ENCODE results near the gene FOXP2. TPM values are rescaled to one million over a fixed set of nuclear protein-coding genes. Genes with fewer than 3 reads are reported as not detected.
"Not testable (repeated sequence)": the region's sequence is repeated elsewhere in the genome, so short reads cannot be mapped to it uniquely, and the experiment has no call there.

Gene FOXP2
- total RNA-seq, 1 donor from 2014 or later: 5.3 TPM

DNA sequence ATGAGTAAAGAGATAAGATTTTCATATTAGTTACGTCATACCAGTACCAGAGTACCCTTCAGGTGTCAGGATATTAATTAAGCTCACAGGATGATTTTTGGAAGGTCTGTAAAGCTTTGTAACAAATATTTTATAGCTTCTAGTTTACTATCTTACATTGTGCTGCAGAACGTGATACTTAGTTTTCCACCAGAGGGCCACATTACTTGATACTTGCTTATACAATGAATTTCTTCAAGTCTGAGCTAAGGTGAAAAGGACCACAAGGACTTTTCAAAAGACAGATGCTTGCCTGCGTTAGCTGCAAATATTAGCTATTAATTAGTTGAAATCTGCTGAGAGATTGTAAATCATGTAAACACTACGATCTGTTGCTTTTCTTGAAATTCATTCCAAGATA, 12.2 kb downstream of the FOXP2 start:
- Histone ChIP-seq H3K27me3 (ENCODE audit: control insufficient read depth, insufficient read depth, low read length) (no peaks in the 10 kb centered on the region), H3K4me3 (ENCODE audit: low read depth, low read length) (no peak overlapping the region), H3K36me3 (ENCODE audit: control insufficient read depth, insufficient read depth, low read length) (no peaks in the 10 kb centered on the region)
- FAIRE-seq (no peak), DNase-seq (ENCODE audit: low read depth) (peak; percentile 33)
- no peak for TF ChIP-seq CTCF (IDR thresholded peaks at IDR 0.05; ENCODE audit: insufficient read depth, low read length, severe bottlenecking)

DNA sequence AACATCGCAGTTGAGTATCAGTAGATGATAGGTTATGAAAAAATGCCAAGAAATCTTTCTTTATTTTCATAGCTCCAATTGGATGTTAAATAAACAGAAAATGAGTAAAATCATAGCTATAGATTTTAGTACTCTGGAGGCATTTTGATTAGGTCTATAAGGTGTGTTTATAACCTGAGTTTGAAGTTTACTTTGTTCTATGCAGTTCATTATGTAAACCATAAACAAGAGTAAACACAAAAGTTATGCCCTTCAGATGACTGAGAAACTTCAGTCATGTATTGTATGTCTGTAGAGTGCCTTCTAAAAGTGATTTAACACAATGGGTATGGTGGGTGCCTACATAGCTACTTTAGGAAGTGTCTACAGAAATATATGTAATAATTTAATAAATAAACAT, 13.6 kb downstream of the FOXP2 start:
- H3K36me3 ChIP-seq (ENCODE audit: control insufficient read depth, insufficient read depth, low read length): no peaks in the 10 kb centered on the region
- TF ChIP-seq CTCF (IDR thresholded peaks at IDR 0.05; ENCODE audit: insufficient read depth, low read length, severe bottlenecking): no peak
- FAIRE-seq (no peak), DNase-seq (ENCODE audit: low read depth) (no peak)
- no peak overlapping the region for H3K4me3 ChIP-seq (ENCODE audit: low read depth, low read length)
- H3K27me3 ChIP-seq (ENCODE audit: control insufficient read depth, insufficient read depth, low read length): no peaks in the 10 kb centered on the region

- Histone ChIP-seq H3K27me3 (ENCODE audit: control insufficient read depth, insufficient read depth, low read length) (no peaks in the 10 kb centered on the region), H3K36me3 (ENCODE audit: control insufficient read depth, insufficient read depth, low read length) (no peaks in the 10 kb centered on the region), H3K4me3 (ENCODE audit: low read depth, low read length) (no peak overlapping the region)
- no peak for DNase-seq (ENCODE audit: low read depth)
- TF ChIP-seq CTCF (IDR thresholded peaks at IDR 0.05; ENCODE audit: insufficient read depth, low read length, severe bottlenecking): no peak
- no peak for FAIRE-seq
These were observed 16.6 kb downstream of the FOXP2 start for GRCh38 chr7:114431189-114431588.

GRCh38 chr7:114432061-114432460, 17.4 kb downstream of the FOXP2 start:
- FAIRE-seq: no peak
- no peaks in the 10 kb centered on the region for H3K36me3 ChIP-seq (ENCODE audit: control insufficient read depth, insufficient read depth, low read length)
- TF ChIP-seq CTCF (IDR thresholded peaks at IDR 0.05; ENCODE audit: insufficient read depth, low read length, severe bottlenecking): no peak
- no peak overlapping the region for H3K4me3 ChIP-seq (ENCODE audit: low read depth, low read length)
- DNase-seq (ENCODE audit: low read depth): no peak
- no peaks in the 10 kb centered on the region for H3K27me3 ChIP-seq (ENCODE audit: control insufficient read depth, insufficient read depth, low read length)

- H3K36me3 ChIP-seq (ENCODE audit: control insufficient read depth, insufficient read depth, low read length): no peaks in the 10 kb centered on the region
- no peak for TF ChIP-seq CTCF (IDR thresholded peaks at IDR 0.05; ENCODE audit: insufficient read depth, low read length, severe bottlenecking)
These were observed 18.1 kb downstream of the FOXP2 start for GRCh38 chr7:114432703-114433102.

GRCh38 chr7:114439581-114439980, 25.0 kb downstream of the FOXP2 start:
- Histone ChIP-seq H3K36me3 (ENCODE audit: control insufficient read depth, insufficient read depth, low read length) (no peaks in the 10 kb centered on the region), H3K27me3 (ENCODE audit: control insufficient read depth, insufficient read depth, low read length) (no peaks in the 10 kb centered on the region), H3K4me3 (ENCODE audit: low read depth, low read length) (no peak overlapping the region)
- FAIRE-seq (no peak), DNase-seq (ENCODE audit: low read depth) (no peak)
- TF ChIP-seq CTCF (IDR thresholded peaks at IDR 0.05; ENCODE audit: insufficient read depth, low read length, severe bottlenecking): no peak

More at GRCh38 chr7:114432703-114433102, 18.1 kb downstream of the FOXP2 start:
- no peaks in the 10 kb centered on the region for H3K27me3 ChIP-seq (ENCODE audit: control insufficient read depth, insufficient read depth, low read length)
- no peak overlapping the region for H3K4me3 ChIP-seq (ENCODE audit: low read depth, low read length)
- DNase-seq (ENCODE audit: low read depth): no peak
- no peak for FAIRE-seq

- FAIRE-seq; H3K36me3 ChIP-seq (ENCODE audit: control insufficient read depth, insufficient read depth, low read length): not testable (repeated sequence)
These were observed 26.3 kb downstream of the FOXP2 start for GRCh38 chr7:114440927-114441326.

More at GRCh38 chr7:114440927-114441326, 26.3 kb downstream of the FOXP2 start:
- H3K4me3 ChIP-seq (ENCODE audit: low read depth, low read length); DNase-seq (ENCODE audit: low read depth); H3K27me3 ChIP-seq (ENCODE audit: control insufficient read depth, insufficient read depth, low read length): not testable (repeated sequence)
